KMS-11 (cell line): ENCODE results near the gene MARCHF5.

Experiments
- H2AFZ ChIP-seq: fragments of 200-600 bp; sonication (generic); 2 replicates; pipeline ENCODE4 v1.6.1; 2016; ENCODE audit warnings: antibody characterized with exemption, mixed run types, low read depth
- H3K27ac ChIP-seq: fragments of 200-600 bp; sonication (generic); 2 replicates; pipeline ENCODE4 v1.6.1; 2016; ENCODE audit warnings: mild to moderate bottlenecking, mixed run types
- H3K27me3 ChIP-seq: fragments of 200-600 bp; sonication (generic); 2 replicates; pipeline ENCODE4 v1.6.1; 2017; ENCODE audit warnings: mild to moderate bottlenecking, low read depth, mixed run types, moderate library complexity; ENCODE audit not compliant: insufficient read depth
- H3K36me3 ChIP-seq: fragments of 200-600 bp; sonication (generic); 2 replicates; pipeline ENCODE4 v1.6.1; 2017; ENCODE audit warnings: mild to moderate bottlenecking, mixed run types; ENCODE audit not compliant: insufficient read depth
- H3K4me1 ChIP-seq: fragments of 200-600 bp; sonication (generic); 2 replicates; pipeline ENCODE4 v1.6.1; 2016; ENCODE audit warnings: mild to moderate bottlenecking, low read depth, mixed run types; ENCODE audit not compliant: poor library complexity, severe bottlenecking
- H3K4me2 ChIP-seq: fragments of 200-600 bp; sonication (generic); 2 replicates; pipeline ENCODE4 v1.7.0; 2016; ENCODE audit warnings: mild to moderate bottlenecking, mixed run types
- H3K4me3 ChIP-seq: fragments of 200-600 bp; sonication (generic); IDR thresholded peaks from 2 replicates; pipeline ENCODE4 v1.6.1; 2017; ENCODE audit warnings: low read depth, low read length, mixed read lengths; ENCODE audit not compliant: insufficient read depth
- H3K79me2 ChIP-seq: fragments of 200-600 bp; sonication (generic); 2 replicates; pipeline ENCODE4 v1.6.1; 2016; ENCODE audit warnings: low read depth, mixed run types; ENCODE audit not compliant: insufficient read depth
- H3K9ac ChIP-seq: fragments of 200-600 bp; sonication (generic); 2 replicates; pipeline ENCODE4 v1.6.1; 2016; ENCODE audit warnings: mild to moderate bottlenecking, mixed run types
- H4K20me1 ChIP-seq: fragments of 200-600 bp; sonication (generic); 2 replicates; pipeline ENCODE4 v1.6.1; 2016; ENCODE audit warnings: mild to moderate bottlenecking, mixed run types; ENCODE audit not compliant: insufficient read depth
- TF ChIP-seq, protein P1 (sequence below): fragments of 200-600 bp; sonication (generic); conservative IDR thresholded peaks from 2 replicates; pipeline ENCODE4 v1.6.1; 2017; ENCODE audit warnings: low read depth, mild to moderate bottlenecking, antibody characterized with exemption, low read length, moderate library complexity, mixed read lengths

The MARCHF5 gene

DNA sequence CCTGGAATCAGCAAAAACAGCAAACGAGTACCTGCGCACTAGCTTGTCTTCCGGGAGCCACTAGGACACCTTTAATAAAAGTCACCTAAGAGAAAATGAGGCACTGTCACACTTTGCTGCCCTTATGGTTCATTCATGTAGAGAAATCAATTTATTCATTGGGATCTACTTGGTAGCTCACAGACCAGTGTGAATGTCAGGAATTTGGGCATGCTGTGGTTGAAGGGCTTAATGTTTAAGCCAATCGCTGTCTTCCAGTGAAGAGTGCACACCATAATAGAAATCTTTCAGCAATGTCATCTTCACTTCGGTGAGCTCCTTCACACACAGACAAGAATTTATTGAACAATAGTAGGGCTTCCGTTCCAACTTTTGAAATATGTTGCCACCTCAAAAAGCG lies 65.1 kb downstream of the MARCHF5 start:
- H2AFZ ChIP-seq: no peak overlapping the region
- TF ChIP-seq, protein P1, sequence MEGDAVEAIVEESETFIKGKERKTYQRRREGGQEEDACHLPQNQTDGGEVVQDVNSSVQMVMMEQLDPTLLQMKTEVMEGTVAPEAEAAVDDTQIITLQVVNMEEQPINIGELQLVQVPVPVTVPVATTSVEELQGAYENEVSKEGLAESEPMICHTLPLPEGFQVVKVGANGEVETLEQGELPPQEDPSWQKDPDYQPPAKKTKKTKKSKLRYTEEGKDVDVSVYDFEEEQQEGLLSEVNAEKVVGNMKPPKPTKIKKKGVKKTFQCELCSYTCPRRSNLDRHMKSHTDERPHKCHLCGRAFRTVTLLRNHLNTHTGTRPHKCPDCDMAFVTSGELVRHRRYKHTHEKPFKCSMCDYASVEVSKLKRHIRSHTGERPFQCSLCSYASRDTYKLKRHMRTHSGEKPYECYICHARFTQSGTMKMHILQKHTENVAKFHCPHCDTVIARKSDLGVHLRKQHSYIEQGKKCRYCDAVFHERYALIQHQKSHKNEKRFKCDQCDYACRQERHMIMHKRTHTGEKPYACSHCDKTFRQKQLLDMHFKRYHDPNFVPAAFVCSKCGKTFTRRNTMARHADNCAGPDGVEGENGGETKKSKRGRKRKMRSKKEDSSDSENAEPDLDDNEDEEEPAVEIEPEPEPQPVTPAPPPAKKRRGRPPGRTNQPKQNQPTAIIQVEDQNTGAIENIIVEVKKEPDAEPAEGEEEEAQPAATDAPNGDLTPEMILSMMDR: no peak
- H3K4me3 ChIP-seq: no peak overlapping the region
- no peaks in the 10 kb centered on the region for H4K20me1 ChIP-seq
- no peak overlapping the region for H3K4me2 ChIP-seq
- no peak overlapping the region for H3K27ac ChIP-seq
- H3K9ac ChIP-seq: no peak overlapping the region
- no peaks in the 10 kb centered on the region for H3K36me3 ChIP-seq
- H3K79me2 ChIP-seq: no peaks in the 10 kb centered on the region
- no peaks in the 10 kb centered on the region for H3K4me1 ChIP-seq
- H3K27me3 ChIP-seq: no peaks in the 10 kb centered on the region

DNA sequence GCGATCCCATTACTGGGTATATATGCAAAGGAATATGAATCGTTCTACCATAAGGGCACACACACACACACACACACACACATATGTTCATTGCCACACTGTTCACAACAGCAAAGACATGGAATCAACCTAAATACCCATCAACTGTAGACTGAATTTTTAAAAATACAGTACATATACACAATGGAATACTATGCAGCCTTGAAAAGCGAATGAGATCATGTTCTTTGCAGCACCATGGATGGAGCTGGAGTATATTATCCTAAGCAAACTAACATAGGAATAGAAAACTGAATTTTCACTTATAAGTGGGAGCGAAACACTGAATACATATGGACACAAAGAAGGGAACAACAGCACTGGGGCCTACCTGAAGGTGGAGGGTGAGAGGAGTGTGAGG lies 72.5 kb downstream of the MARCHF5 start:
- Histone ChIP-seq H3K27me3 (no peaks in the 10 kb centered on the region), H4K20me1 (no peaks in the 10 kb centered on the region), H3K79me2 (no peaks in the 10 kb centered on the region), H3K4me3 (no peak overlapping the region), H3K27ac (no peak overlapping the region), H2AFZ (no peak overlapping the region), H3K4me1 (no peaks in the 10 kb centered on the region), H3K36me3 (no peaks in the 10 kb centered on the region), H3K4me2 (no peak overlapping the region), H3K9ac (no peak overlapping the region)
- TF ChIP-seq, protein P1: no peak

DNA sequence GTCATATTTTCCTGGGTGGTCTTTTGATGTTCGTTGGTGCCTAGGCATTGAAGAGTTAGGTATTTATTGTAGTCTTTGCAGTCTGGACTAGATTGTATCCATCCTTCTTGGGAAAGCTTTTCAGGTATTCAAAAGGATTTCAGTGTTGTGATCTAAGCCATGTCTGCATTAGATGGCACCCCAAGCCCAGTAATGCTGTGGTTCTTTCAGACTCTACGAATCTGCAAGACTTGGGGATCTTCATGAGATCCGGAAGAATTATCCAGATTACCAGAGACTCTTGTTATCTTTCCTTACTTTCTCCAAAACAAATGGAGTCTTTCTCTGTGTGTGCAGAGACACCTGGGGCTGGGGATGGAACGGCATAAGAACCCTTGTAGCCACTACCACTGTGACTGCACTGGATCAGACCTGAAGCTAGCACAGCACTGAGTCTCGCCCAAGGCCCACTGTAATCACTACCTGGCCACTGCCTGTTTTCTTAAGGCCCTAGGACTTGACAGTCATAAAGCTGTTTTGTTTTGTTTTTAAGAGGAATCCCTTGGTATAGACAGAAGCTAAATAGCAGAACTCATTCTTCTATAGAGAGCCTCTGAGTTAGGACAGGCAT lies 75.5 kb downstream of the MARCHF5 start:
- H3K36me3 ChIP-seq: no peaks in the 10 kb centered on the region

DNA sequence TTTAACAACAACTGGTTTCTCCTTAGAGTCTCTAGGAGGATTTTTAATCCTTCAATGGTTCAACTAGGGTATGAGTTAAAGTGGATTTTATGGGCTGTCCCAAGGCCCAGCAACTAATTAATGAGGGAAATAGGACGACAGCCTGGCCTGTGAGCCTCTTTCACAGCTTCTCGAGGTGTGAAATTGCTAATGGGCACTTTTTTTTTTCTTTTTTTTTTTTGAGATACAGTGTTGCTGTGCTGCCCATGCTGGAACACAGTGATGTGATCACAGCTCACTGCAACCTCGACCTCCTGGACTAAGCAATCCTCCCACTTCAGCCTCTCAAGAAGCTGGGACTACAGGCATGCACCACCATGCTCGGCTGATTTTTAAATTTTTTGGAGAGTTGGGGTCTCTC lies 87.0 kb downstream of the MARCHF5 start:
- TF ChIP-seq, protein P1: no peak
- no peak overlapping the region for H2AFZ ChIP-seq
- no peaks in the 10 kb centered on the region for H4K20me1 ChIP-seq
- H3K4me3 ChIP-seq: no peak overlapping the region
- no peaks in the 10 kb centered on the region for H3K27me3 ChIP-seq
- H3K79me2 ChIP-seq: no peaks in the 10 kb centered on the region
- no peaks in the 10 kb centered on the region for H3K4me1 ChIP-seq
- H3K36me3 ChIP-seq: no peaks in the 10 kb centered on the region
- H3K9ac ChIP-seq: no peak overlapping the region
- H3K27ac ChIP-seq: no peak overlapping the region
- H3K4me2 ChIP-seq: no peak overlapping the region

More for the DNA sequence above, 75.5 kb downstream of the MARCHF5 start:
- H3K4me2 ChIP-seq: no peak overlapping the region
- no peak overlapping the region for H3K9ac ChIP-seq
- no peaks in the 10 kb centered on the region for H3K27me3 ChIP-seq
- H2AFZ ChIP-seq: no peak overlapping the region
- no peak overlapping the region for H3K4me3 ChIP-seq
- H3K27ac ChIP-seq: no peak overlapping the region
- H4K20me1 ChIP-seq: no peaks in the 10 kb centered on the region
- H3K4me1 ChIP-seq: no peaks in the 10 kb centered on the region
- no peaks in the 10 kb centered on the region for H3K79me2 ChIP-seq
- TF ChIP-seq, protein P1: no peak
